SK-N-SH treated with all-trans-retinoic acid at 6 μM for 48 hours (cell line): Measurements from ENCODE around the gene COPE.

Experiments
- ATAC-seq: fragments of 200-7000 bp; cut with Tn5 transposase; 3 replicates; pipeline ENCODE4 v1.9.1; 2020; ENCODE audit warnings: mild to moderate bottlenecking, moderate library complexity
- ARNTL ChIP-seq: fragments of 450-650 bp; formaldehyde crosslinking; IDR thresholded peaks from 2 replicates; pipeline ENCODE4 v1.5.0; 2020; ENCODE audit warnings: low read depth, mild to moderate bottlenecking, moderate library complexity, borderline replicate concordance
- BACH2 ChIP-seq: fragments of 250-450 bp; sonication (Bioruptor Pico); IDR thresholded peaks from 2 replicates; pipeline ENCODE4 v1.9.0; 2021; ENCODE audit warnings: mild to moderate bottlenecking, borderline replicate concordance
- CREB5 ChIP-seq: fragments of 250-450 bp; sonication (Bioruptor Pico); IDR thresholded peaks from 2 replicates; pipeline ENCODE4 v1.5.1; 2020; ENCODE audit warnings: low read depth, mild to moderate bottlenecking, moderate library complexity
- CSDC2 ChIP-seq: fragments of 250-450 bp; sonication (Bioruptor Pico); IDR thresholded peaks from 2 replicates; pipeline ENCODE4 v1.5.0; 2020; ENCODE audit warnings: mild to moderate bottlenecking, moderate library complexity
- CSRNP3 ChIP-seq: fragments of 250-450 bp; sonication (Bioruptor Pico); IDR thresholded peaks from 2 replicates; pipeline ENCODE4 v1.5.1; 2021; ENCODE audit warnings: mild to moderate bottlenecking, moderate library complexity
- ESRRG ChIP-seq: fragments of 250-450 bp; sonication (Bioruptor Pico); IDR thresholded peaks from 2 replicates; pipeline ENCODE4 v1.6.1; 2021; ENCODE audit warnings: mild to moderate bottlenecking
- GLIS3 ChIP-seq: fragments of 250-450 bp; sonication (Bioruptor Pico); IDR thresholded peaks from 2 replicates; pipeline ENCODE4 v1.5.0; 2020; ENCODE audit warnings: mild to moderate bottlenecking, moderate library complexity
- ISL1 ChIP-seq: fragments of 250-450 bp; sonication (Bioruptor Pico); IDR thresholded peaks from 2 replicates; pipeline ENCODE4 v2.1.2; 2022; ENCODE audit warnings: mild to moderate bottlenecking, moderate library complexity
- OSR1 ChIP-seq: fragments of 250-450 bp; sonication (Bioruptor Pico); IDR thresholded peaks from 2 replicates; pipeline ENCODE4 v1.8.0; 2022; ENCODE audit warnings: moderate library complexity, mild to moderate bottlenecking, inconsistent platforms
- PATZ1 ChIP-seq: fragments of 250-450 bp; sonication (Bioruptor Pico); IDR thresholded peaks from 2 replicates; pipeline ENCODE4 v1.8.0; 2020; ENCODE audit warnings: mild to moderate bottlenecking, moderate library complexity, borderline replicate concordance
- POU6F1 ChIP-seq: fragments of 250-450 bp; sonication (Bioruptor Pico); IDR thresholded peaks from 2 replicates; pipeline ENCODE4 v1.8.0; 2021; ENCODE audit warnings: low read depth, mild to moderate bottlenecking, moderate library complexity, borderline replicate concordance
- PPARA ChIP-seq: fragments of 250-450 bp; sonication (Bioruptor Pico); IDR thresholded peaks from 2 replicates; pipeline ENCODE4 v1.5.0; 2020; ENCODE audit warnings: mild to moderate bottlenecking, borderline replicate concordance
- RARB ChIP-seq: fragments of 250-450 bp; sonication (Bioruptor Pico); IDR thresholded peaks from 2 replicates; pipeline ENCODE4 v1.8.0; 2021; ENCODE audit warnings: mild to moderate bottlenecking, moderate library complexity
- SNAI2 ChIP-seq: fragments of 250-450 bp; sonication (Bioruptor Pico); IDR thresholded peaks from 2 replicates; pipeline ENCODE4 v1.5.0; 2020; ENCODE audit warnings: mild to moderate bottlenecking, moderate library complexity
- TCF4 ChIP-seq: fragments of 250-450 bp; sonication (Bioruptor Pico); IDR thresholded peaks from 2 replicates; pipeline ENCODE4 v1.8.0; 2021; ENCODE audit warnings: mild to moderate bottlenecking, moderate library complexity, borderline replicate concordance
- TOX ChIP-seq: fragments of 250-450 bp; sonication (Bioruptor Pico); IDR thresholded peaks from 2 replicates; pipeline ENCODE4 v1.8.0; 2021; ENCODE audit warnings: mild to moderate bottlenecking, moderate library complexity, borderline replicate concordance
- ZC3H10 ChIP-seq: fragments of 250-450 bp; sonication (Bioruptor Pico); IDR thresholded peaks from 2 replicates; pipeline ENCODE4 v1.5.1; 2021; ENCODE audit warnings: mild to moderate bottlenecking, moderate library complexity
- ZFP3 ChIP-seq: fragments of 250-450 bp; sonication (Bioruptor Pico); IDR thresholded peaks from 2 replicates; pipeline ENCODE4 v1.5.0; 2020; ENCODE audit warnings: mild to moderate bottlenecking, moderate library complexity
- ZFP30 ChIP-seq: fragments of 450-650 bp; formaldehyde crosslinking; IDR thresholded peaks from 2 replicates; pipeline ENCODE4 v1.5.0; 2022; ENCODE audit warnings: mild to moderate bottlenecking, moderate library complexity
- ZNF565 ChIP-seq: fragments of 450-650 bp; formaldehyde crosslinking; conservative IDR thresholded peaks from 2 replicates; pipeline ENCODE4 v1.5.0; 2020; ENCODE audit warnings: low read depth, mild to moderate bottlenecking, moderate library complexity
- ZNF70 ChIP-seq: fragments of 450-650 bp; formaldehyde crosslinking; IDR thresholded peaks from 2 replicates; pipeline ENCODE4 v1.5.0; 2020; ENCODE audit warnings: mild to moderate bottlenecking, moderate library complexity
- ZNF8 ChIP-seq: fragments of 450-650 bp; formaldehyde crosslinking; IDR thresholded peaks from 2 replicates; pipeline ENCODE4 v1.5.0; 2020; ENCODE audit warnings: mild to moderate bottlenecking, moderate library complexity

COPE gene

GRCh38 chr19:18869781-18870530 is 49.2 kb downstream of the COPE start:
- no peak for ATAC-seq
- TF ChIP-seq OSR1 (CRISPR knock-in tag) (no peak), CSRNP3 (CRISPR knock-in tag) (no peak), TCF4 (CRISPR knock-in tag) (no peak), PPARA (CRISPR knock-in tag) (no peak), ARNTL (CRISPR knock-in tag) (no peak), POU6F1 (CRISPR knock-in tag) (no peak), RARB (CRISPR knock-in tag) (no peak), ISL1 (CRISPR knock-in tag) (no peak), ZNF70 (CRISPR knock-in tag) (no peak), TOX (CRISPR knock-in tag) (no peak), CREB5 (no peak), ZNF8 (CRISPR knock-in tag) (no peak), GLIS3 (CRISPR knock-in tag) (no peak), BACH2 (no peak), CSDC2 (CRISPR knock-in tag) (no peak)

- ATAC-seq = no peak
- TF ChIP-seq GLIS3 (CRISPR knock-in tag) (no peak), RARB (CRISPR knock-in tag) (no peak), TOX (CRISPR knock-in tag) (no peak), ZNF70 (CRISPR knock-in tag) (no peak), PATZ1 (no peak), POU6F1 (CRISPR knock-in tag) (no peak), ESRRG (no peak), ZFP30 (CRISPR knock-in tag) (no peak), ISL1 (CRISPR knock-in tag) (no peak), ZNF8 (CRISPR knock-in tag) (no peak), OSR1 (CRISPR knock-in tag) (no peak), PPARA (CRISPR knock-in tag) (no peak), SNAI2 (CRISPR knock-in tag) (no peak), ZNF565 (no peak), CSDC2 (CRISPR knock-in tag) (no peak), ZFP3 (no peak), TCF4 (CRISPR knock-in tag) (no peak), CREB5 (no peak), BACH2 (no peak), ZC3H10 (CRISPR knock-in tag) (no peak)
These were observed 50.1 kb downstream of the COPE start for GRCh38 chr19:18869023-18869618.
